ENCODE results near the gene PGC.
"Not testable (repeated sequence)": the region's sequence is repeated elsewhere in the genome, so short reads cannot be mapped to it uniquely, and the experiment has no call there.

The PGC gene

GRCh38 chr6:41774841-41775240 lies 27.6 kb upstream of the PGC start:
- DNase-seq: no peak

GRCh38 chr6:41771058-41771983 lies 24.1 kb upstream of the PGC start:
- no peak for DNase-seq

GRCh38 chr6:41770381-41771057 lies 23.3 kb upstream of the PGC start:
- DNase-seq: no peak

GRCh38 chr6:41769376-41769775 lies 22.2 kb upstream of the PGC start:
- DNase-seq: no peak

- DNase-seq: no peak
Measured at GRCh38 chr6:41768545-41769308, 21.5 kb upstream of the PGC start.

GRCh38 chr6:41767112-41767833 lies 20.1 kb upstream of the PGC start:
- DNase-seq: no peak

- not testable (repeated sequence) for DNase-seq
Measured at GRCh38 chr6:41766043-41766664, 19.0 kb upstream of the PGC start.

- DNase-seq: no peak
Measured at GRCh38 chr6:41763470-41763869, 16.3 kb upstream of the PGC start.

- DNase-seq: no peak
Measured at GRCh38 chr6:41759905-41760579, 12.8 kb upstream of the PGC start.

- no peak for DNase-seq
Measured at GRCh38 chr6:41759106-41759904, 12.1 kb upstream of the PGC start.

- DNase-seq: no peak
Measured at GRCh38 chr6:41758641-41759035, 11.4 kb upstream of the PGC start.

- no peak for DNase-seq
Measured at GRCh38 chr6:41757931-41758640, 10.9 kb upstream of the PGC start.

- no peak for DNase-seq
Measured at GRCh38 chr6:41757271-41757670, 10.1 kb upstream of the PGC start.

- DNase-seq: no peak
Measured at GRCh38 chr6:41756354-41756753, 9.2 kb upstream of the PGC start.

GRCh38 chr6:41755895-41756294 lies 8.7 kb upstream of the PGC start:
- no peak for DNase-seq

- DNase-seq: no peak
Measured at GRCh38 chr6:41750374-41750773, 3.2 kb upstream of the PGC start.

- DNase-seq: no peak
Measured at GRCh38 chr6:41748542-41748941, 1.3 kb upstream of the PGC start.

- DNase-seq: no peak
Measured at GRCh38 chr6:41748102-41748477, 893 bp upstream of the PGC start.

- DNase-seq: no peak
Measured at GRCh38 chr6:41746107-41746506, 1.1 kb downstream of the PGC start.

- DNase-seq: no peak
Measured at GRCh38 chr6:41744236-41744787, 2.9 kb downstream of the PGC start.
